Gastrocnemius medialis (tissue), 4 donors: ENCODE data around the gene CELF4. TPM values are rescaled to one million over a fixed set of nuclear protein-coding genes. Genes with fewer than 3 reads are reported as not detected.

Experiments used
- ATAC-seq, 2 donors: fragments of 150-250 bp; one replicate each; pipeline ENCODE4 v1.9.1; 2016
- DNase-seq, 2 donors: peaks; one replicate each; pipeline ENCODE4 v3.0.0-alpha.2; 2019
- H3K27ac ChIP-seq, 4 donors: fragments of 200-600 bp; sonication (generic); 1 replicate in 1 of 4; 2 replicates in 3 of 4; pipeline ENCODE4 v1.5.1; 2016 to 2018; ENCODE audit warnings: mild to moderate bottlenecking in 2 of 4, moderate library complexity in 1 of 4
- H3K27me3 ChIP-seq, 3 donors: fragments of 200-600 bp; sonication (generic) in 2 of 3; 1 replicate in 1 of 3; 2 replicates in 2 of 3; pipeline versions ENCODE4 v1.5.1 to v1.6.0; 2016 to 2019; ENCODE audit warnings: mild to moderate bottlenecking in 1 of 3, moderate library complexity in 1 of 3
- H3K36me3 ChIP-seq, 2 donors: fragments of 200-600 bp; sonication (generic) in 1 of 2; one replicate each; pipeline ENCODE4 v1.5.1; 2017 to 2018
- H3K4me1 ChIP-seq, 2 donors: fragments of 200-600 bp; sonication (generic) in 1 of 2; one replicate each; pipeline ENCODE4 v1.5.1; 2016 to 2017; ENCODE audit warnings: mild to moderate bottlenecking in 2 of 2
- H3K4me3 ChIP-seq, 4 donors: fragments of 200-600 bp; sonication (generic) in 3 of 4; 1 replicate in 1 of 4; 2 replicates in 3 of 4; pipeline ENCODE4 v1.5.1; 2016 to 2019; ENCODE audit warnings: mild to moderate bottlenecking in 2 of 4
- H3K9me3 ChIP-seq, 3 donors: fragments of 200-600 bp; sonication (generic) in 2 of 3; 1 replicate in 1 of 3; 2 replicates in 2 of 3; pipeline ENCODE4 v1.5.1; 2016 to 2019
- CTCF ChIP-seq, 5 experiments: fragments of 450-650 bp in 3 of 5; fragments of 200-600 bp in 2 of 5; sonication (generic) in 2 of 5; IDR thresholded peaks in 4 of 5; conservative IDR thresholded peaks in 1 of 5; 1 replicate in 4 of 5; 2 replicates in 1 of 5; pipeline ENCODE4 v1.5.1; 2016 to 2019; ENCODE audit warnings: antibody characterized with exemption in 5 of 5, mild to moderate bottlenecking in 3 of 5, moderate library complexity in 3 of 5
- POLR2A ChIP-seq, 2 donors: fragments of 450-650 bp; IDR thresholded peaks; one replicate each; pipeline ENCODE4 v1.6.1; 2017; ENCODE audit warnings: antibody characterized with exemption in 2 of 2, mild to moderate bottlenecking in 2 of 2, moderate library complexity in 2 of 2
- in situ Hi-C, 4 donors: fragments of 200-750 bp; cut with MboI; loops; one replicate each; pipeline versions ENCODE4 v1.15.0 to v1.8.0; 2017; ENCODE audit warnings: low sequenced_read_pairs in 4 of 4
- intact Hi-C: fragments of 100-400 bp; cut with DNase I; formaldehyde crosslinking; loops from one replicate; pipeline ENCODE4 v1.15.1; 2023; ENCODE audit warnings: low total_unique reads
- total RNA-seq, 4 donors: library from RNA; depleted of rRNA; stranded (reverse); fragments of >200 nt; gene quantifications; one replicate each; pipeline versions ENCODE4 v1.1.0 to v1.2.3, GENCODE V29; 2016

Gene CELF4
- total RNA-seq, 4 donors from 2014 or later: not detected

- Histone ChIP-seq H3K27ac (no peak overlapping the region), H3K27me3 (no peaks in the 10 kb centered on the region), H3K4me1 (no peaks in the 10 kb centered on the region), H3K4me3 (no peak overlapping the region), H3K9me3 (no peaks in the 10 kb centered on the region), H3K36me3 (no peaks in the 10 kb centered on the region)
- intact Hi-C loops: no loop called here
- DNase-seq (no peak), ATAC-seq (no peak)
- no peak for TF ChIP-seq POLR2A (IDR thresholded peaks at IDR 0.05)
- TF ChIP-seq CTCF (IDR thresholded peaks at IDR 0.05 in 4 of 5, conservative IDR thresholded peaks at IDR 0.05 in 1 of 5): no peak
- in situ Hi-C loops: no loop called here
Observed at GRCh38 chr18:37458697-37459096, 106.9 kb downstream of the CELF4 start.

DNA sequence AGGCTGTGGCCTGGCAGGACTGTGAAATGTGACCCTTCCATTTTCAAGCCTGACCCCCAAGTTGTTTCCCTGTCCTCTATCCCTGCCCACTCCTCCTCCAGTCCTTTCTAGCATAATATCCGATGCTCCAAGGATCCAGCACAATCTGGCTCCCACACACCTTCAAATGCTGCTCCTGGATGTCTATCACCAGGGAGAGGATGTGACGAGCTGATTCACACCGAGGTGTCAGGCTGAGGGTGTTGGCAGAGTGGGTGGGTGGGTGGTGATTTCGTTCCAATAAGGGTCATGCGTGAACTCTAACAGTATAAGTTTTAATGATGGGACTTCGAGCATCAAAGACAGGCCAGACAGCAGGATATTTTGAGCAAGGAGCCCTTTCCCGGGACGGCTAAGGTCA is 107.8 kb downstream of the CELF4 start:
- no peaks in the 10 kb centered on the region for H3K4me1 ChIP-seq
- in situ Hi-C loops: no loop called here
- H3K4me3 ChIP-seq: no peak overlapping the region
- no peaks in the 10 kb centered on the region for H3K27me3 ChIP-seq
- no peaks in the 10 kb centered on the region for H3K36me3 ChIP-seq
- no peak for DNase-seq
- no peak for ATAC-seq
- no peak for TF ChIP-seq POLR2A (IDR thresholded peaks at IDR 0.05)
- TF ChIP-seq CTCF (IDR thresholded peaks at IDR 0.05 in 4 of 5, conservative IDR thresholded peaks at IDR 0.05 in 1 of 5): no peak
- intact Hi-C loops: no loop called here
- no peak overlapping the region for H3K27ac ChIP-seq
- no peaks in the 10 kb centered on the region for H3K9me3 ChIP-seq

DNA sequence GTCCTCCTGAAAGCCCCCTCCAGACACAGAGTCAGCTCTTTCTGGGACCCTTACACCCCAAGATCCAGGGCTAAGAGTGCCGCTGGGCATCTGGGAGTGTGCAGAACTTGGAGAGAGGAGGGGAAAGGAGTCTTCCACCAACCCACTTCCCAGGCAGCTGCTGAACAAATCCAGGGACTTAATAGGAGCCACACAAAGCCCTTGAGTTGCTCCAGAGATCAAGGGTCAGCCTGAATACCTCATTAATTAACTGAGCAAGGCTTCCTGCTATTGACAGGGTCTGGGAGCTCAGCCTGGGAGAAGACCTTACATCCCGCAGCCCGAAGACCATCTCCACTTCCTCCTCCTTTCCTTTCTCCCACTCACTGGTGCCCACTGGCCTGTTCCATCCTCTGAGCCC is 108.3 kb downstream of the CELF4 start:
- TF ChIP-seq POLR2A (IDR thresholded peaks at IDR 0.05) (no peak), CTCF (IDR thresholded peaks at IDR 0.05 in 4 of 5, conservative IDR thresholded peaks at IDR 0.05 in 1 of 5) (no peak)
- H3K27ac ChIP-seq: no peak overlapping the region
- no peak overlapping the region for H3K4me3 ChIP-seq
- no peaks in the 10 kb centered on the region for H3K36me3 ChIP-seq
- ATAC-seq (no peak), DNase-seq (no peak)
- intact Hi-C loops: no loop called here
- no peaks in the 10 kb centered on the region for H3K27me3 ChIP-seq
- in situ Hi-C loops: no loop called here
- H3K4me1 ChIP-seq: no peaks in the 10 kb centered on the region
- no peaks in the 10 kb centered on the region for H3K9me3 ChIP-seq

- Histone ChIP-seq H3K27ac (no peak overlapping the region), H3K4me1 (no peaks in the 10 kb centered on the region), H3K4me3 (no peak overlapping the region), H3K36me3 (no peaks in the 10 kb centered on the region), H3K9me3 (no peaks in the 10 kb centered on the region), H3K27me3 (no peaks in the 10 kb centered on the region)
- intact Hi-C loops: no loop called here
- DNase-seq (no peak), ATAC-seq (no peak)
- in situ Hi-C loops: no loop called here
- TF ChIP-seq CTCF (IDR thresholded peaks at IDR 0.05 in 4 of 5, conservative IDR thresholded peaks at IDR 0.05 in 1 of 5): no peak
- no peak for TF ChIP-seq POLR2A (IDR thresholded peaks at IDR 0.05)
Observed at GRCh38 chr18:37456873-37457272, 108.7 kb downstream of the CELF4 start.

GRCh38 chr18:37456395-37456794 is 109.2 kb downstream of the CELF4 start:
- intact Hi-C loops: no loop called here
- ATAC-seq (no peak), DNase-seq (no peak)
- Histone ChIP-seq H3K36me3 (no peaks in the 10 kb centered on the region), H3K27me3 (no peaks in the 10 kb centered on the region), H3K4me3 (no peak overlapping the region), H3K9me3 (no peaks in the 10 kb centered on the region), H3K4me1 (no peaks in the 10 kb centered on the region), H3K27ac (no peak overlapping the region)
- TF ChIP-seq CTCF (IDR thresholded peaks at IDR 0.05 in 4 of 5, conservative IDR thresholded peaks at IDR 0.05 in 1 of 5) (no peak), POLR2A (IDR thresholded peaks at IDR 0.05) (no peak)
- in situ Hi-C loops: no loop called here
